HFFc6 (cell line): ENCODE results near the gene LRCH2. TPM values are rescaled to one million over a fixed set of nuclear protein-coding genes. Genes with fewer than 3 reads are reported as not detected.

Experiments used
- DNase-seq: peaks from one replicate; pipeline ENCODE4 v3.0.0-alpha.2; 2018
- H3K27ac Mint-ChIP-seq: 2 replicates; pipeline ENCODE4 v1.8.0; 2020; ENCODE audit warnings: mild to moderate bottlenecking, mixed read lengths
- H3K27me3 Mint-ChIP-seq: 2 replicates; pipeline ENCODE4 v1.8.0; 2021; ENCODE audit warnings: mild to moderate bottlenecking, moderate library complexity, mixed read lengths; ENCODE audit not compliant: insufficient read depth
- H3K36me3 Mint-ChIP-seq: 2 replicates; pipeline ENCODE4 v1.8.0; 2021; ENCODE audit warnings: low read depth, mixed read lengths
- H3K4me1 Mint-ChIP-seq: 2 replicates; pipeline ENCODE4 v1.8.0; 2020; ENCODE audit warnings: low read depth, mixed read lengths
- H3K4me3 Mint-ChIP-seq: 2 replicates; pipeline ENCODE4 v1.8.0; 2020; ENCODE audit warnings: mild to moderate bottlenecking, moderate library complexity, mixed read lengths
- H3K9me3 Mint-ChIP-seq: 2 replicates; pipeline ENCODE4 v1.8.0; 2020; ENCODE audit warnings: mild to moderate bottlenecking, mixed read lengths
- CTCF ChIP-seq: fragments of 200-600 bp; sonication (generic); IDR thresholded peaks from 2 replicates; pipeline ENCODE4 v1.5.0; 2021; ENCODE audit warnings: antibody characterized with exemption, mild to moderate bottlenecking
- total RNA-seq, 6 experiments: library from RNA; stranded (reverse); fragmentation: NEBNext Ultra II Directional; extraction: Animal tissue kit (Norgen Biotek cat#: 25700); gene quantifications; 2 replicates in 1 of 6; 3 replicates in 5 of 6; pipeline ENCODE4 v1.2.3, GENCODE V29; 2021

The LRCH2 gene
- total RNA-seq, 6 experiments from 2014 or later, result 5.7 to 8.9 (median 7.0) TPM

- no peak for TF ChIP-seq CTCF
- no peak overlapping the region for H3K4me3 Mint-ChIP-seq
- no peak for DNase-seq
- H3K27ac Mint-ChIP-seq, result no peak overlapping the region
- no peaks in the 10 kb centered on the region for H3K36me3 Mint-ChIP-seq
- no peaks in the 10 kb centered on the region for H3K4me1 Mint-ChIP-seq
- H3K27me3 Mint-ChIP-seq, result peaks cover 8% of the 10 kb centered on the region
- H3K9me3 Mint-ChIP-seq, result no peaks in the 10 kb centered on the region
These were observed 17.8 kb upstream of the LRCH2 start for GRCh38 chrX:115251458-115252233.

- TF ChIP-seq CTCF, result no peak
- Mint-ChIP-seq H3K4me1 (peaks cover 21% of the 10 kb centered on the region), H3K27me3 (no peaks in the 10 kb centered on the region), H3K27ac (no peak overlapping the region), H3K9me3 (no peaks in the 10 kb centered on the region), H3K36me3 (no peaks in the 10 kb centered on the region), H3K4me3 (no peak overlapping the region)
- no peak for DNase-seq
These were observed 3.2 kb upstream of the LRCH2 start for GRCh38 chrX:115237056-115237455.

DNA sequence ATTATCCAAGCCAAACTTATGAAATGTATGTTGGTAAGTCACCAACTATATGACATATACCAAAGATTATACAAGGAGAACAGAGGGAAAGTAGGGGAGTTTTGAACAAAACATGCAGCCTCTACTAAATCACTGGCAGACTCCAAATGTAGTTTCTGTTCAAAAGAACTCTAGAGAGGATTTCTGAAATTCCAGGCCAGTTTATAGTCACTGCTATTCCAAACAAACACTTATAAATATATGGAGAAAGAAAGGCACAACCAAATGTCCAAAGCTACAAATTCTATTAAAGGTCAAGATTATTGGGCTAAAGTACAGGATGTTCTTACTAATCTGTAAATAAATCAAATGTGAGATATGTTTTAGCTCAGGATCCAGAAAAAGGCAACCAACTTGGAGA lies 2.7 kb upstream of the LRCH2 start:
- no peak overlapping the region for H3K4me3 Mint-ChIP-seq
- no peaks in the 10 kb centered on the region for H3K36me3 Mint-ChIP-seq
- H3K27ac Mint-ChIP-seq, result no peak overlapping the region
- H3K4me1 Mint-ChIP-seq, result peaks cover 26% of the 10 kb centered on the region
- no peak for TF ChIP-seq CTCF
- no peaks in the 10 kb centered on the region for H3K27me3 Mint-ChIP-seq
- no peaks in the 10 kb centered on the region for H3K9me3 Mint-ChIP-seq
- no peak for DNase-seq

GRCh38 chrX:115234461-115234860 lies 565 bp upstream of the LRCH2 start:
- DNase-seq, result no peak
- Mint-ChIP-seq H3K4me1 (peaks cover 47% of the 10 kb centered on the region), H3K4me3 (peak overlapping the region; percentile 92), H3K36me3 (no peaks in the 10 kb centered on the region), H3K9me3 (no peaks in the 10 kb centered on the region), H3K27ac (no peak overlapping the region), H3K27me3 (no peaks in the 10 kb centered on the region)
- no peak for TF ChIP-seq CTCF

GRCh38 chrX:115232933-115233496 lies 881 bp downstream of the LRCH2 start:
- H3K9me3 Mint-ChIP-seq, result no peaks in the 10 kb centered on the region
- no peak for DNase-seq
- TF ChIP-seq CTCF, result no peak
- no peaks in the 10 kb centered on the region for H3K27me3 Mint-ChIP-seq
- peak overlapping the region; percentile 64 for H3K27ac Mint-ChIP-seq
- H3K4me1 Mint-ChIP-seq, result peaks cover 51% of the 10 kb centered on the region
- H3K4me3 Mint-ChIP-seq, result peak overlapping the region; percentile 92
- H3K36me3 Mint-ChIP-seq, result no peaks in the 10 kb centered on the region
